Tibial nerve (tissue), 4 donors: Measurements from ENCODE around the gene NAGA.

Source experiments
- CTCF ChIP-seq, 5 experiments: fragments of 200-600 bp in 3 of 5; fragments of 450-650 bp in 2 of 5; sonication (generic) in 3 of 5; IDR thresholded peaks; one replicate each; pipeline ENCODE4 v1.5.1; 2016 to 2019; ENCODE audit warnings: antibody characterized with exemption in 5 of 5, mild to moderate bottlenecking in 3 of 5, moderate library complexity in 2 of 5
- EP300 ChIP-seq, 2 donors: sonication (generic); formaldehyde crosslinking; IDR thresholded peaks; one replicate each; pipeline ENCODE4 v1.6.1; 2017; ENCODE audit warnings: antibody characterized with exemption in 2 of 2, mild to moderate bottlenecking in 1 of 2

- no peak for TF ChIP-seq EP300 (IDR thresholded peaks at IDR 0.05)
- no peak for TF ChIP-seq CTCF (IDR thresholded peaks at IDR 0.05)
These were observed 8.0 kb downstream of the NAGA start for GRCh38 chr22:42062506-42063170.
